Keratinocyte (primary cell): Measurements from ENCODE around the gene DHRSX. TPM values are rescaled to one million over a fixed set of nuclear protein-coding genes. Genes with fewer than 3 reads are reported as not detected.

ENCODE experiments used
- DNase-seq: peaks from one replicate; pipeline ENCODE4 v3.0.0-alpha.2; 2011; ENCODE audit warnings: low read depth, missing footprints, low spot score
- FAIRE-seq: peaks from 2 replicates; lab custom pipeline; 2011; peaks lifted over from hg19 to GRCh38; lab: Jason Lieb, UNC
- H2AFZ ChIP-seq: 2 replicates; pipeline ENCODE4 v1.6.0; 2012; ENCODE audit warnings: low read length, control low read depth, inconsistent platforms; ENCODE audit not compliant: control insufficient read depth
- H3K27ac ChIP-seq: 2 replicates; pipeline ENCODE4 v1.5.1; 2011; ENCODE audit warnings: low read length; ENCODE audit not compliant: control insufficient read depth, insufficient read depth
- H3K27me3 ChIP-seq: 3 replicates; pipeline ENCODE4 v1.6.0; 2011; ENCODE audit warnings: low read length; ENCODE audit not compliant: control insufficient read depth, insufficient read depth; ENCODE audit errors: extremely low read depth
- H3K36me3 ChIP-seq, 2 experiments: 2 replicates in 1 of 2; 3 replicates in 1 of 2; pipeline ENCODE4 v1.5.1; 2011; ENCODE audit warnings: low read length in 2 of 2, mild to moderate bottlenecking in 1 of 2; ENCODE audit not compliant: control insufficient read depth in 2 of 2, insufficient read depth in 2 of 2; ENCODE audit errors: extremely low read depth in 1 of 2
- H3K4me1 ChIP-seq: 3 replicates; pipeline ENCODE4 v1.5.1; 2011; ENCODE audit warnings: low read length; ENCODE audit not compliant: control insufficient read depth, insufficient read depth; ENCODE audit errors: extremely low read depth
- H3K4me2 ChIP-seq: 3 replicates; pipeline ENCODE4 v1.6.0; 2011; ENCODE audit warnings: low read depth, low read length; ENCODE audit not compliant: control insufficient read depth, insufficient read depth; ENCODE audit errors: extremely low read depth
- H3K4me3 ChIP-seq, 3 experiments: fragments of 200-600 bp in 1 of 3; sonication (generic) in 1 of 3; 2 replicates in 2 of 3; 3 replicates in 1 of 3; pipeline ENCODE4 v1.5.1; 2011 to 2016; ENCODE audit warnings: low read length in 3 of 3, mild to moderate bottlenecking in 3 of 3, control low read depth in 2 of 3, inconsistent platforms in 1 of 3, low read depth in 1 of 3, mixed read lengths in 1 of 3, mixed run types in 1 of 3, moderate library complexity in 1 of 3; ENCODE audit not compliant: control insufficient read depth in 2 of 3, insufficient read depth in 2 of 3; ENCODE audit errors: extremely low read depth in 1 of 3
- H3K79me2 ChIP-seq: 2 replicates; pipeline ENCODE4 v1.6.0; 2012; ENCODE audit warnings: low read length; ENCODE audit not compliant: control insufficient read depth, insufficient read depth
- H3K9ac ChIP-seq: 3 replicates; pipeline ENCODE4 v1.6.0; 2011; ENCODE audit warnings: low read length; ENCODE audit not compliant: control insufficient read depth, insufficient read depth; ENCODE audit errors: extremely low read depth
- H3K9me1 ChIP-seq: 3 replicates; pipeline ENCODE4 v1.6.0; 2011; ENCODE audit warnings: low read length; ENCODE audit not compliant: control insufficient read depth, insufficient read depth; ENCODE audit errors: extremely low read depth
- H3K9me3 ChIP-seq: 2 replicates; pipeline ENCODE4 v1.5.1; 2012; ENCODE audit warnings: low read depth, low read length; ENCODE audit not compliant: control insufficient read depth
- H4K20me1 ChIP-seq: 3 replicates; pipeline ENCODE4 v1.6.0; 2011; ENCODE audit warnings: low read length; ENCODE audit not compliant: control insufficient read depth, insufficient read depth; ENCODE audit errors: extremely low read depth
- EZH2 ChIP-seq: IDR thresholded peaks from one replicate; pipeline ENCODE4 v1.6.1; 2012; ENCODE audit warnings: inconsistent platforms, mild to moderate bottlenecking, low read length, moderate library complexity
- dilution Hi-C: fragments of 300-500 bp; cut with MboI; formaldehyde crosslinking; loops from one replicate; pipeline ENCODE4 v1.7.0; 2020; ENCODE audit warnings: low sequenced_read_pairs; ENCODE audit not compliant: extremely low pct_ligation_motif_present
- polyA plus RNA-seq, 5 experiments: library from polyadenylated mRNA; depleted of rRNA in 3 of 5; stranded (reverse) in 3 of 5; stranded (forward) in 1 of 5; unstranded in 1 of 5; fragments of >200 nt; gene quantifications; 1 replicate in 1 of 5; 2 replicates in 3 of 5; 3 replicates in 1 of 5; pipeline versions ENCODE4 v1.2.1 to v1.2.3, GENCODE V29; 2011 to 2012; ENCODE audit warnings: missing spikeins in 2 of 5, low read depth in 1 of 5, low replicate concordance in 1 of 5
- TF ChIP-seq, protein P1 (sequence below), 3 experiments: IDR thresholded peaks in 1 of 3; conservative IDR thresholded peaks in 1 of 3; optimal IDR thresholded peaks in 1 of 3; 2 replicates in 2 of 3; 3 replicates in 1 of 3; pipeline versions ENCODE3 to v1.5.1; 2011; ENCODE audit warnings: low read length in 3 of 3, mild to moderate bottlenecking in 3 of 3, moderate library complexity in 2 of 3, control low read depth in 1 of 3, inconsistent platforms in 1 of 3; ENCODE audit not compliant: insufficient read depth in 2 of 3; ENCODE audit errors: extremely low read depth in 1 of 3

Gene DHRSX
- polyA plus RNA-seq, 1 donor (not counting 4 experiments of a cell fraction or from before 2014, with no cell fraction given): 20.4 TPM

DNA sequence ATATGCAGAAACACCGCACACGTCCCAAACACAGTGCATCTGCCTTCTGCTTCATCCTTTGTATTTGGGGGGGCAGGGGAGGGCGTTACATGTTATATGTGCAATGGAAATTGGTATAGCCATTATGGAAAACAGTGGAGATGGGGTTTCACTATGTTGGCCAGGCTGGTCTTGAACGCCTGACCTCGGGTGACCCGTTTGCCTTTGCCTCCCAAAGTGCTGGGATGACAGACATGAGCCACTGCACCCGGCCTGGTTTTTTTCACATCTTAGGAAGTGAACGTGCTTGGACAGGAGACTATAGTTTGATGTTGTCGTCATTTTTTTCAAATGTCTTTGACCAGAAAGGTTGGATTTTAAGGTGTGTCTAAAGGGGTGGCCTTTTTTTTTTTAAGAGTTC, 88.6 kb downstream of the DHRSX start:
- DNase-seq: no peak
- peaks cover 2 to 7% of the 10 kb centered on the region in 2 experiments for H3K36me3 ChIP-seq
- H3K27me3 ChIP-seq: no peaks in the 10 kb centered on the region
- H3K4me3 ChIP-seq: no peak overlapping the region
- TF ChIP-seq, protein P1, sequence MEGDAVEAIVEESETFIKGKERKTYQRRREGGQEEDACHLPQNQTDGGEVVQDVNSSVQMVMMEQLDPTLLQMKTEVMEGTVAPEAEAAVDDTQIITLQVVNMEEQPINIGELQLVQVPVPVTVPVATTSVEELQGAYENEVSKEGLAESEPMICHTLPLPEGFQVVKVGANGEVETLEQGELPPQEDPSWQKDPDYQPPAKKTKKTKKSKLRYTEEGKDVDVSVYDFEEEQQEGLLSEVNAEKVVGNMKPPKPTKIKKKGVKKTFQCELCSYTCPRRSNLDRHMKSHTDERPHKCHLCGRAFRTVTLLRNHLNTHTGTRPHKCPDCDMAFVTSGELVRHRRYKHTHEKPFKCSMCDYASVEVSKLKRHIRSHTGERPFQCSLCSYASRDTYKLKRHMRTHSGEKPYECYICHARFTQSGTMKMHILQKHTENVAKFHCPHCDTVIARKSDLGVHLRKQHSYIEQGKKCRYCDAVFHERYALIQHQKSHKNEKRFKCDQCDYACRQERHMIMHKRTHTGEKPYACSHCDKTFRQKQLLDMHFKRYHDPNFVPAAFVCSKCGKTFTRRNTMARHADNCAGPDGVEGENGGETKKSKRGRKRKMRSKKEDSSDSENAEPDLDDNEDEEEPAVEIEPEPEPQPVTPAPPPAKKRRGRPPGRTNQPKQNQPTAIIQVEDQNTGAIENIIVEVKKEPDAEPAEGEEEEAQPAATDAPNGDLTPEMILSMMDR (optimal IDR thresholded peaks at IDR 0.05 in 1 of 3, IDR thresholded peaks at IDR 0.05 in 1 of 3, conservative IDR thresholded peaks at IDR 0.05 in 1 of 3; ENCODE audit: extremely low read depth in 1 of 3, insufficient read depth in 2 of 3, low read length in 3 of 3): no peak
- no peak for TF ChIP-seq EZH2
- no peak overlapping the region for H3K9ac ChIP-seq
- H4K20me1 ChIP-seq: no peaks in the 10 kb centered on the region
- no peak overlapping the region for H3K4me2 ChIP-seq
- dilution Hi-C loops: no loop called here
- H3K4me1 ChIP-seq: no peaks in the 10 kb centered on the region
- FAIRE-seq: no peak
- H3K79me2 ChIP-seq: no peaks in the 10 kb centered on the region
- no peak overlapping the region for H2AFZ ChIP-seq
- H3K27ac ChIP-seq: no peak overlapping the region
- no peaks in the 10 kb centered on the region for H3K9me3 ChIP-seq
- no peaks in the 10 kb centered on the region for H3K9me1 ChIP-seq

DNA sequence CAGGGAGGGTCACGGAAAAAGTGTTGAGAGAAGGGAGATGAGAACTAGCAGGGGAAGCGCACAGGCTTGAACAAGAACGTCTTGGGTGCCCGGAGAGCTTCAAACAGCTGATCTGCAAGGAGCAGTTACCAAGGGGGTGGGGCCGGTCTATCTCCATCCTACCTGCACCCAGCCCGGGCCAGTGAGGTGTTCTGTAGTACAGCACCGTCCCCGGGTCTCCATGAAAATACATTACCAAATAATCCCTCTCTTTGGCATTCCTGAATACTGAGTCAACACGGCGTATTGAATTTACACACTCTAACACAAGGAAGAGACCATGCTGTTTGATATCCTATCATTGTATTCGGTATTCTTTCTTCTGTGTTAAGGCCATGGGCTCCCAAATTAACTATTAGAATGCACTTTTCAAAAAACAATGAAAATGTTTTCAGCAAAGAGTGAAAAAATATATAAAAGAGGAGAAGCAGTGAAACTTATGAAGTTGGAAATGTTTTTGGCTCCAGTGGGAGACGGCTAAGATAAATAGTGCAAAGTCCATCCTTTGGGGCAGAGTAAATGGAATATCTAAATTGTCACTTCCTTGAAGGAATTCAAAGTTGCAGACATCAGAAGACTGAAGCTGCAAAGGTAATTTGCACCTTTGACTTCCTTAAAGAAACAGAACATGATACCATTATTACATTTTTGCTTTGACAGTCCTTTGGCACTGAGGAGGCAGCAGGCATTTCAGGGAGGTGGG, 90.3 kb downstream of the DHRSX start:
- Histone ChIP-seq H3K27me3 (no peaks in the 10 kb centered on the region), H4K20me1 (no peaks in the 10 kb centered on the region), H3K9me1 (no peaks in the 10 kb centered on the region), H3K4me1 (no peaks in the 10 kb centered on the region), H3K79me2 (no peaks in the 10 kb centered on the region), H3K36me3 (peaks cover 4 to 9% of the 10 kb centered on the region in 2 experiments), H3K9me3 (no peaks in the 10 kb centered on the region), H3K9ac (no peak overlapping the region), H3K27ac (no peak overlapping the region), H2AFZ (no peak overlapping the region), H3K4me3 (no peak overlapping the region), H3K4me2 (no peak overlapping the region)
- no peak for DNase-seq
- dilution Hi-C loops: no loop called here
- FAIRE-seq: no peak
- TF ChIP-seq, protein P1 (optimal IDR thresholded peaks at IDR 0.05 in 1 of 3, IDR thresholded peaks at IDR 0.05 in 1 of 3, conservative IDR thresholded peaks at IDR 0.05 in 1 of 3; ENCODE audit: extremely low read depth in 1 of 3, insufficient read depth in 2 of 3, low read length in 3 of 3): no peak
- no peak for TF ChIP-seq EZH2
